C4-2B (cell line): ENCODE data around the gene FAM3B.

Experiments
- ZFX ChIP-seq: fragments of 450-650 bp; IDR thresholded peaks from 2 replicates; pipeline ENCODE4 v1.6.1; 2017
- TF ChIP-seq, protein P1 (sequence below): fragments of 450-650 bp; conservative IDR thresholded peaks from 2 replicates; pipeline ENCODE4 v1.5.1; 2017; ENCODE audit warnings: mild to moderate bottlenecking

DNA sequence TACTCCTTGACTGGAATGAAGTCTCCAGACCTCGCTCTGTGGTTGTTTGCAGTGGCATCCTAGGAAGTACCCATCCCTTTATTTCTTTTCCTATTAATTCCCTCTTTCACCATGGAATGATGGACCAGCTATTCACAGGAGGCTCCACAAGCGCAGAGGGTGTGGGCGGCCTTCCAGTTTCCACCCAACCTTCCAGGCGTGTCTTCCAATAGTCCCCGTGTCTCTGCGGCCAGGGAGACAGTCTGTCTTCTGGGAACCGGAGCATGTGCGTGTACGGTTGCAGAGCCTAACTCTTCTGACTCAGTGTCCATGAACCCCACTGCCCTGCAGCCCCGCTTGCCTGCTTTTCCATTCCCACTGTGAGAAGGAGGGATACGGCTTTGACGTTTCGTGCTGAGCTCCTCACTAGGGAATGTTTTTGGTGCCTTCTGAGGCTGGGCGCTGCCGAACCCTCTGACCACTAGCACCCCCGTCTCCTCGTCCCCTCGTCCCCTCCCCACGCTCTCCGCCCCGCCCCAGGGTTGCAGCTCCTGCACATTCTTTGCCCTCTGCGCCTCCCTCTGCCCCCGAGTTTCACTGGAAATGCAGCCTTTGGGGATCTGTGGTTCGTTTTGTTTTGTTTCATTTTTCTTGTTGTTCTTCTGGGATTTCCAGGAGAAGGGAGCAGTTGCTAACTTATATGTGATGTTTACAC is 26.3 kb upstream of the FAM3B start:
- TF ChIP-seq, protein P1, sequence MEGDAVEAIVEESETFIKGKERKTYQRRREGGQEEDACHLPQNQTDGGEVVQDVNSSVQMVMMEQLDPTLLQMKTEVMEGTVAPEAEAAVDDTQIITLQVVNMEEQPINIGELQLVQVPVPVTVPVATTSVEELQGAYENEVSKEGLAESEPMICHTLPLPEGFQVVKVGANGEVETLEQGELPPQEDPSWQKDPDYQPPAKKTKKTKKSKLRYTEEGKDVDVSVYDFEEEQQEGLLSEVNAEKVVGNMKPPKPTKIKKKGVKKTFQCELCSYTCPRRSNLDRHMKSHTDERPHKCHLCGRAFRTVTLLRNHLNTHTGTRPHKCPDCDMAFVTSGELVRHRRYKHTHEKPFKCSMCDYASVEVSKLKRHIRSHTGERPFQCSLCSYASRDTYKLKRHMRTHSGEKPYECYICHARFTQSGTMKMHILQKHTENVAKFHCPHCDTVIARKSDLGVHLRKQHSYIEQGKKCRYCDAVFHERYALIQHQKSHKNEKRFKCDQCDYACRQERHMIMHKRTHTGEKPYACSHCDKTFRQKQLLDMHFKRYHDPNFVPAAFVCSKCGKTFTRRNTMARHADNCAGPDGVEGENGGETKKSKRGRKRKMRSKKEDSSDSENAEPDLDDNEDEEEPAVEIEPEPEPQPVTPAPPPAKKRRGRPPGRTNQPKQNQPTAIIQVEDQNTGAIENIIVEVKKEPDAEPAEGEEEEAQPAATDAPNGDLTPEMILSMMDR = no peak
- no peak for TF ChIP-seq ZFX
